DND-41 (cell line): ENCODE results near the gene NOSIP.

Source experiments
- ATAC-seq: fragments of 200-7000 bp; cut with Tn5 transposase; 3 replicates; pipeline ENCODE4 v1.9.1; 2021; ENCODE audit warnings: low read depth; ENCODE audit not compliant: insufficient read depth
- DNase-seq: peaks from one replicate; pipeline ENCODE4 v3.0.0-alpha.2; 2020
- H2AFZ ChIP-seq: 2 replicates; pipeline ENCODE4 v1.6.0; 2012; ENCODE audit warnings: low read depth, low read length
- H3K27ac ChIP-seq: 2 replicates; pipeline ENCODE4 v1.5.1; 2012; ENCODE audit warnings: low read length, inconsistent platforms
- H3K27me3 ChIP-seq: fragments of 200-600 bp; sonication (generic); 2 replicates; pipeline ENCODE4 v1.6.0; 2012; ENCODE audit warnings: low read length, mild to moderate bottlenecking, inconsistent platforms; ENCODE audit not compliant: insufficient read depth, poor library complexity
- H3K36me3 ChIP-seq: 2 replicates; pipeline ENCODE4 v1.5.1; 2012; ENCODE audit warnings: low read length, inconsistent platforms; ENCODE audit not compliant: insufficient read depth
- H3K4me1 ChIP-seq: 2 replicates; pipeline ENCODE4 v1.5.1; 2012; ENCODE audit warnings: mild to moderate bottlenecking, low read length; ENCODE audit not compliant: insufficient read depth
- H3K4me2 ChIP-seq: 2 replicates; pipeline ENCODE4 v1.6.0; 2012; ENCODE audit warnings: mild to moderate bottlenecking, moderate library complexity, low read length, inconsistent platforms; ENCODE audit not compliant: insufficient read depth
- H3K4me3 ChIP-seq, 2 experiments: fragments of 200-600 bp in 1 of 2; shearing (Covaris generic) in 1 of 2; 2 replicates each; pipeline ENCODE4 v1.5.1; 2012 to 2016; ENCODE audit warnings: inconsistent platforms in 2 of 2, low read length in 2 of 2, mild to moderate bottlenecking in 2 of 2, low read depth in 1 of 2, moderate library complexity in 1 of 2
- H3K79me2 ChIP-seq: 2 replicates; pipeline ENCODE4 v1.6.0; 2012; ENCODE audit warnings: low read length, inconsistent platforms; ENCODE audit not compliant: insufficient read depth
- H3K9ac ChIP-seq: 2 replicates; pipeline ENCODE4 v1.6.0; 2012; ENCODE audit warnings: low read depth, mild to moderate bottlenecking, inconsistent platforms, low read length, moderate library complexity
- H3K9me3 ChIP-seq: 2 replicates; pipeline ENCODE4 v1.5.1; 2012; ENCODE audit warnings: low read length, moderate library complexity, mild to moderate bottlenecking, inconsistent platforms; ENCODE audit not compliant: insufficient read depth, severe bottlenecking
- H4K20me1 ChIP-seq: 2 replicates; pipeline ENCODE4 v1.6.0; 2012; ENCODE audit warnings: low read length; ENCODE audit not compliant: insufficient read depth
- CTCF ChIP-seq: IDR thresholded peaks from 2 replicates; pipeline ENCODE4 v1.5.1; 2012; ENCODE audit warnings: borderline replicate concordance, low read length, moderate library complexity, mild to moderate bottlenecking; ENCODE audit not compliant: poor library complexity, severe bottlenecking; ENCODE audit errors: extremely low read depth
- EZH2 ChIP-seq: IDR thresholded peaks from 3 replicates; pipeline ENCODE4 v1.6.1; 2012; ENCODE audit warnings: borderline replicate concordance, low read depth, mild to moderate bottlenecking, moderate library complexity, low read length, inconsistent platforms; ENCODE audit not compliant: severe bottlenecking

Gene NOSIP

GRCh38 chr19:49589502-49589905, 9.1 kb upstream of the NOSIP start:
- no peak overlapping the region for H3K4me2 ChIP-seq
- no peak overlapping the region for H2AFZ ChIP-seq
- DNase-seq (no peak), ATAC-seq (no peak)
- TF ChIP-seq EZH2 = no peak
- no peak overlapping the region for H3K9ac ChIP-seq
- peaks cover 23% of the 10 kb centered on the region for H3K4me1 ChIP-seq
- H3K79me2 ChIP-seq = peaks cover 37% of the 10 kb centered on the region
- no peaks in the 10 kb centered on the region for H3K27me3 ChIP-seq
- H3K9me3 ChIP-seq = no peaks in the 10 kb centered on the region
- no peak overlapping the region for H3K4me3 ChIP-seq
- H3K27ac ChIP-seq = peak overlapping the region; percentile 35; the same call in 1 of the 2 replicates
- H3K36me3 ChIP-seq = peaks cover 19% of the 10 kb centered on the region
- H4K20me1 ChIP-seq = peaks cover 25% of the 10 kb centered on the region

- no peaks in the 10 kb centered on the region for H3K9me3 ChIP-seq
- peaks cover 18% of the 10 kb centered on the region for H3K4me1 ChIP-seq
- H3K27me3 ChIP-seq = no peaks in the 10 kb centered on the region
- no peak overlapping the region for H2AFZ ChIP-seq
- H4K20me1 ChIP-seq = peaks cover 16% of the 10 kb centered on the region
- no peak for ATAC-seq
- no peak overlapping the region for H3K27ac ChIP-seq
- H3K4me2 ChIP-seq = no peak overlapping the region
- H3K4me3 ChIP-seq = no peak overlapping the region
- H3K36me3 ChIP-seq = peaks cover 9% of the 10 kb centered on the region
- DNase-seq = no peak
- TF ChIP-seq CTCF (no peak), EZH2 (no peak)
- peaks cover 27% of the 10 kb centered on the region for H3K79me2 ChIP-seq
- H3K9ac ChIP-seq = no peak overlapping the region
These were observed 8.2 kb upstream of the NOSIP start for GRCh38 chr19:49588365-49589122.

GRCh38 chr19:49587227-49587626, 6.9 kb upstream of the NOSIP start:
- no peaks in the 10 kb centered on the region for H3K9me3 ChIP-seq
- H3K4me2 ChIP-seq = no peak overlapping the region
- no peak overlapping the region for H3K27ac ChIP-seq
- peaks cover 1% of the 10 kb centered on the region; the same call in 1 of the 2 replicates for H3K36me3 ChIP-seq
- H4K20me1 ChIP-seq = peaks cover 5% of the 10 kb centered on the region
- H3K4me3 ChIP-seq = no peak overlapping the region
- no peak for TF ChIP-seq CTCF
- TF ChIP-seq EZH2 = no peak
- H3K9ac ChIP-seq = no peak overlapping the region
- no peak for DNase-seq
- H3K4me1 ChIP-seq = peaks cover 6% of the 10 kb centered on the region
- ATAC-seq = no peak
- H3K79me2 ChIP-seq = peaks cover 15% of the 10 kb centered on the region
- no peak overlapping the region for H2AFZ ChIP-seq
- H3K27me3 ChIP-seq = no peaks in the 10 kb centered on the region

GRCh38 chr19:49585023-49585422, 4.7 kb upstream of the NOSIP start:
- no peaks in the 10 kb centered on the region for H3K36me3 ChIP-seq
- no peaks in the 10 kb centered on the region for H3K27me3 ChIP-seq
- H3K4me1 ChIP-seq = peaks cover 8% of the 10 kb centered on the region
- TF ChIP-seq EZH2 = no peak
- TF ChIP-seq CTCF = no peak
- H3K4me2 ChIP-seq = no peak overlapping the region
- H4K20me1 ChIP-seq = peaks cover 3% of the 10 kb centered on the region; the same call in 1 of the 2 replicates
- H3K27ac ChIP-seq = no peak overlapping the region
- H3K4me3 ChIP-seq = no peak overlapping the region
- H3K9ac ChIP-seq = no peak overlapping the region
- H3K79me2 ChIP-seq = peaks cover 3% of the 10 kb centered on the region
- H3K9me3 ChIP-seq = no peaks in the 10 kb centered on the region
- no peak overlapping the region for H2AFZ ChIP-seq
- DNase-seq (no peak), ATAC-seq (no peak)
